AG04449 (cell line): ENCODE data around the gene EMP3.

ENCODE experiments used
- CTCF ChIA-PET: fragments of 350-600 bp; formaldehyde crosslinking; extraction: SDS; loops from one replicate; lab custom pipeline; 2021; ENCODE audit warnings: antibody characterized with exemption; lab: Yijun Ruan, JAX
- POLR2A ChIA-PET: fragments of 400-600, 350-600 bp; formaldehyde crosslinking; extraction: SDS; loops from one replicate; lab custom pipeline; 2020; ENCODE audit warnings: antibody characterized with exemption, inconsistent platforms; lab: Yijun Ruan, JAX
- DNase-seq: peaks from one replicate; pipeline ENCODE4 v3.0.0-alpha.2; 2010; ENCODE audit warnings: low read depth, low spot score
- H3K4me3 ChIP-seq: 2 replicates; pipeline ENCODE4 v1.5.1; 2011; ENCODE audit warnings: low read depth, mild to moderate bottlenecking, control low read depth, low read length
- TF ChIP-seq, protein P1 (sequence below): IDR thresholded peaks from one replicate; pipeline ENCODE4 v1.5.1; 2011; ENCODE audit warnings: mild to moderate bottlenecking, moderate library complexity, low read length, control low read depth, inconsistent platforms; ENCODE audit not compliant: insufficient read depth; ENCODE audit errors: missing control alignments

EMP3 gene, protein sequence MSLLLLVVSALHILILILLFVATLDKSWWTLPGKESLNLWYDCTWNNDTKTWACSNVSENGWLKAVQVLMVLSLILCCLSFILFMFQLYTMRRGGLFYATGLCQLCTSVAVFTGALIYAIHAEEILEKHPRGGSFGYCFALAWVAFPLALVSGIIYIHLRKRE

DNA sequence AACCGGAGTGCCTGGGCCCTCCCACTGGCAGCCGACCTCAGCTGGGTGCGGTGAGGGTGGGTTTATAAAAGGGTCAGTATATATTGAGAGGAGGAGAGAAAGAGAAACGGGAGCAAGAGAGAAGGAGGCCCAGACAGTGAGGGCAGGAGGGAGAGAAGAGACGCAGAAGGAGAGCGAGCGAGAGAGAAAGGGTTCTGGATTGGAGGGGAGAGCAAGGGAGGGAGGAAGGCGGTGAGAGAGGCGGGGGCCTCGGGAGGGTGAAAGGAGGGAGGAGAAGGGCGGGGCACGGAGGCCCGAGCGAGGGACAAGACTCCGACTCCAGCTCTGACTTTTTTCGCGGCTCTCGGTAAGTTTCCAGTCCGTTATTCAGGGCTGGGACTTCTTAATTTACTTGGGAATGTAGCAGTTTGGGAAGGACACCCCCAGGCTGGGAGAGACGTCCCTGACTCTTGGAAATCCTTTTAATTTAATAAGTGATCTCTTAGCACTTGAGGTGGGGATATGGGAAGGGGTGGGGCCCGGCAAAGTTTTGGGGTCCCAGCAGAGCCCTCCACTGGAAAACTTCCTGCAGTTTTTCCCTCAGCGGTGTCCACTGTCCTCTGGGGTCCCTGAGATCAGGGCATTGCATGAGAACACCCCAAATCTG is at the start of gene EMP3:
Gene EMP3, plus strand, starts transcription at position 288 of the 646 bp plus-strand sequence. CDS start 1,293 bp downstream, outside the sequence.
- H3K4me3 ChIP-seq, result peak within 1 kb of the TSS; percentile 79
- CTCF ChIA-PET, result interaction anchor here (1.1 to 9.6 kb wide), 3 partner anchors 8 to 259 kb away, joined by 3 to 213 read pairs (median 5); no protein-coding TSS in a partner anchor
- TF ChIP-seq, protein P1, sequence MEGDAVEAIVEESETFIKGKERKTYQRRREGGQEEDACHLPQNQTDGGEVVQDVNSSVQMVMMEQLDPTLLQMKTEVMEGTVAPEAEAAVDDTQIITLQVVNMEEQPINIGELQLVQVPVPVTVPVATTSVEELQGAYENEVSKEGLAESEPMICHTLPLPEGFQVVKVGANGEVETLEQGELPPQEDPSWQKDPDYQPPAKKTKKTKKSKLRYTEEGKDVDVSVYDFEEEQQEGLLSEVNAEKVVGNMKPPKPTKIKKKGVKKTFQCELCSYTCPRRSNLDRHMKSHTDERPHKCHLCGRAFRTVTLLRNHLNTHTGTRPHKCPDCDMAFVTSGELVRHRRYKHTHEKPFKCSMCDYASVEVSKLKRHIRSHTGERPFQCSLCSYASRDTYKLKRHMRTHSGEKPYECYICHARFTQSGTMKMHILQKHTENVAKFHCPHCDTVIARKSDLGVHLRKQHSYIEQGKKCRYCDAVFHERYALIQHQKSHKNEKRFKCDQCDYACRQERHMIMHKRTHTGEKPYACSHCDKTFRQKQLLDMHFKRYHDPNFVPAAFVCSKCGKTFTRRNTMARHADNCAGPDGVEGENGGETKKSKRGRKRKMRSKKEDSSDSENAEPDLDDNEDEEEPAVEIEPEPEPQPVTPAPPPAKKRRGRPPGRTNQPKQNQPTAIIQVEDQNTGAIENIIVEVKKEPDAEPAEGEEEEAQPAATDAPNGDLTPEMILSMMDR, result no peak
- POLR2A ChIA-PET, result interaction anchor here (0.8 to 2.0 kb wide), 5 partner anchors 9 to 294 kb away, joined by 3 to 15 read pairs (median 3); partner anchors contain the start of gene SPHK2
- peak; percentile 65 for DNase-seq

DNA sequence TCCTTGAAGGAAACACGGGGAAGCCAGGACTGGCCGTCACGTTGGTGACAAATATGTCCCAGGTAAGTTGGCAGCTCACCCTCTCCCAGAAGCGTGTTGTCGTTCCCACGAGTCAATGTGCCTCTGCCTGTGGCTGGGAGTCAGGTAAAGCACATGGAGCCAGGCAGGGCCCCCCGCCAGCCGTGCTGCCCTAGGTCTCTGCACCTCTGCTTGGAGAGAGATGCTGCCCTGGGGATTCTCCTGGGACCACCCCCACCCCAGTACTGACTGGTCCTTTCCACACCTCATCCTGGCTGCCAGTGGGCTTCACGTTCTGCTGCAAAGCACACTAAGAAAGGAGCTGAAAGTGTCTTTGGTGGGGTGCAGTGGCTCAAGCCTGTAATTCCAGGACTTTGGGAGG is 45.6 kb upstream of the EMP3 start:
- POLR2A ChIA-PET, result no interaction called here
- CTCF ChIA-PET, result interaction anchor here (0.8 to 21.9 kb wide), 8 partner anchors 9 to 54 kb away, joined by 3 to 429 read pairs (median 4); no protein-coding TSS in a partner anchor

DNA sequence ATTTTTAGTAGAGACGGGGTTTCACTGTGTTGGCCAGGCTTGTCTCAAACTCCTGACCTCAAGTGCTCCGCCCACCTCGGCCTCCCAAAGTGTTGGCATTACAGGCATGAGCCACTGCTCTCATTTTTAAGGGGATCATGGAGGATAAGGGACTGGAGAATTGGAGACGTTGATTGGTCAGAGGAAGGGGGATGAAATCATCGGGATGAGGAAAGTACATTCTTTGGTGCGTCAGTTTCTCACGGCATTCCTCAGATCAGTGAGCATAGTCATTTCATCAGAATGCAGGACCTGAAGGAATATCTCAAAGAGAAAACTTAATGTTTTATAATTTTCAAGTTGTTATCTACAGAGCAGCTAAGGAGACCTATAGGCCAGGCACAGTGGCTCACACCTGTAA is 41.4 kb upstream of the EMP3 start:
- DNase-seq, result peak; percentile 90
- H3K4me3 ChIP-seq, result no peak overlapping the region
- ChIA-PET POLR2A (no interaction called here), CTCF (interaction anchor here (1.1 to 21.9 kb wide), 4 partner anchors 8 to 30 kb away, joined by 3 to 429 read pairs (median 217); partner anchors contain the start of gene ZNF114)
- TF ChIP-seq, protein P1, result no peak

More for the DNA sequence above, 45.6 kb upstream of the EMP3 start:
- no peak for DNase-seq
- TF ChIP-seq, protein P1, result no peak
- H3K4me3 ChIP-seq, result no peak overlapping the region

DNA sequence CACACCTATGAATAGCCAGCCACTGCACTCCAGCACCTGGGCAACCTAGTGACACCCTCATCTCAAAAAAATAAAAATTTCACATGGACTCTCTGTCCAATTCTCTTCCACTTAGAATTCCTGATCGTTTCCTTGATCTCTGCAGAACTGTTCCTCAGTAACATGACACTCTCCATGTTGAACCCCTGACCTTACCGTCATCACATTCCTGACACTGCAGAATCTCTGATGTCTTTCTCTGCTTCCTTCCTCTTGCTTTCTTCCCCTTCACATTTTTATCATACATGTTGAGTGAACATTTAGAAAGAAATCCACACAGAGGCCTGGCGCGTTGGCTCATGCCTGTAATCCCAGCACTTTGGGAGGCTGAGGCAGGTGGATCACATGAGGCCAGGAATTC is 40.5 kb upstream of the EMP3 start:
- CTCF ChIA-PET, result interaction anchor here (1.4 to 21.9 kb wide), 3 partner anchors 7 to 24 kb away, joined by 5 to 429 read pairs (median 429); partner anchors contain the start of gene ZNF114
- POLR2A ChIA-PET, result no interaction called here
- no peak overlapping the region for H3K4me3 ChIP-seq
- no peak for DNase-seq
- TF ChIP-seq, protein P1, result no peak

DNA sequence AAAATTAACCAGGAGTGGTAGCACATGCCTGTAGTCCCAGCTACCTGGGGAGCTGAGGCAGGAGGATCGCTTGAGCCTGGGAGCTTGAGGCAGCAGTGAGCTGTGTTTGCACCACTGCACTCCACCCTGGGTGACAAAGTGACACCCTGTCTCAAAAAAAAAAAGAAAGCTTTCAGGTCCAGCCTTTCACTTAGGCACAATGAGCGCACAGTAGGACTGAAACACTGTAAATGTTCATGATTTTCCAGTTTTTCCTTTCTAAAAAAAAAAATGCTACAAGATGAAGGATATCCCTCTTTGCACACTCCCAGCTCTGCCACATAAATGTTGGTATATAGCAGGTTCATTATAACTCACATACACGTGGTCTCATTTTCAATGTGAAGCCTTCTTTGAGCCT is 37.6 kb upstream of the EMP3 start:
- CTCF ChIA-PET, result interaction anchor here (0.7 to 18.1 kb wide), 2 partner anchors 13 to 93 kb away, joined by 4 to 429 read pairs; partner anchors contain the start of gene ZNF114
- POLR2A ChIA-PET, result no interaction called here
- TF ChIP-seq, protein P1, result no peak
- no peak for DNase-seq
- no peak overlapping the region for H3K4me3 ChIP-seq

DNA sequence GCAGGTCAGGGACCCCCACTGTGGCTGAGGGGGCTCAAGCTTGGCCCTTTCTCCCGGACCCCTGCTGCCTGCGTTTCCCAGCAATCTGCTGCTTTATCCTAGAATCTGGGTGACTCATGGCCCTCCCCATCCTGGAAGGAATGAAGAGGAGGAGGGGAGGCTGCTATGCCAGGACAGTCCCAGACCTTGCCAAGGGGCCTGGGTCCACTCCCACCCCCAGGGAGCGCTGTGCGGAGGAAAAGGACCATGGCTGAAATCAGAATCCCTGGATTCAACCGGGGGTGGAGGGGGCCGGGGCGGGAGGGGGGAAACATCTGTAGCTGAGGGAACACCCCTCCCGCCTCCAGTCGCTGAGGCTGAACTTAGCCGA is 35.0 kb upstream of the EMP3 start:
- ChIA-PET POLR2A (no interaction called here), CTCF (interaction anchor here (1.0 to 18.1 kb wide), 14 partner anchors 9 to 330 kb away, joined by 3 to 429 read pairs (median 6); partner anchors contain the start of genes CARD8 and ZNF114)
- TF ChIP-seq, protein P1, result peak; percentile 39
- DNase-seq, result no peak
- H3K4me3 ChIP-seq, result peak overlapping the region; percentile 61
